Naive thymus-derived CD8-positive, alpha-beta T cell (primary cell): Measurements from ENCODE around the gene DUSP22. TPM values are rescaled to one million over a fixed set of nuclear protein-coding genes. Genes with fewer than 3 reads are reported as not detected.

Experiments
- ATAC-seq, 2 donors: fragments of 150-1000 bp; cut with Tn5 transposase in 1 of 2; sonication (Bioruptor Pico), chemical (Tn5 transposase) in 1 of 2; 1 replicate in 1 of 2; 2 replicates in 1 of 2; pipeline ENCODE4 v1.10.0; 2021; ENCODE audit warnings: mild to moderate bottlenecking in 2 of 2, moderate library complexity in 2 of 2
- POLR2A ChIA-PET: fragments of 350-600 bp; sonication (Branson Sonifier 250); formaldehyde crosslinking; loops from one replicate; lab custom pipeline; 2021; ENCODE audit warnings: antibody characterized with exemption; lab: Charles Lee
- DNase-seq, 10 donors: peaks; one replicate each; pipeline versions ENCODE4 v3.0.0 to v3.0.0-alpha.2; 2020 to 2022
- H3K27ac Mint-ChIP-seq, 10 donors: one replicate each; pipeline ENCODE4 v1.8.0; 2020 to 2022; ENCODE audit warnings: mild to moderate bottlenecking in 10 of 10, mixed read lengths in 10 of 10, moderate library complexity in 4 of 10, inconsistent platforms in 1 of 10
- H3K27me3 Mint-ChIP-seq, 5 donors: one replicate each; pipeline ENCODE4 v1.8.0; 2021 to 2022; ENCODE audit warnings: mixed read lengths in 5 of 5
- H3K36me3 Mint-ChIP-seq, 3 donors: one replicate each; pipeline ENCODE4 v1.8.0; 2020 to 2022; ENCODE audit warnings: mixed read lengths in 3 of 3, mild to moderate bottlenecking in 2 of 3, inconsistent platforms in 1 of 3
- H3K4me1 Mint-ChIP-seq, 4 donors: one replicate each; pipeline ENCODE4 v1.8.0; 2021 to 2022; ENCODE audit warnings: mixed read lengths in 4 of 4
- H3K4me3 Mint-ChIP-seq, 10 donors: one replicate each; pipeline ENCODE4 v1.8.0; 2020 to 2022; ENCODE audit warnings: mild to moderate bottlenecking in 10 of 10, mixed read lengths in 10 of 10, moderate library complexity in 6 of 10, inconsistent platforms in 1 of 10
- H3K9me3 Mint-ChIP-seq, 9 donors: one replicate each; pipeline ENCODE4 v1.8.0; 2020 to 2022; ENCODE audit warnings: mixed read lengths in 9 of 9, mild to moderate bottlenecking in 3 of 9, inconsistent platforms in 1 of 9, moderate library complexity in 1 of 9
- polyA plus RNA-seq, 3 donors: library from polyadenylated mRNA; unstranded; fragments of 300-500 nt; fragmentation: Illumina TruSeq; gene quantifications; one replicate each; pipeline ENCODE4 v1.2.3, GENCODE V29; 2021
- total RNA-seq, 8 experiments: library from RNA in 2 of 8; stranded (reverse) in 2 of 8; gene quantifications; one replicate each; pipeline ENCODE4 v1.2.3 and lab custom pipeline; 2021 to 2026

Gene DUSP22
- total and polyA plus RNA-seq, 5 experiments from 2014 or later: 40.1 to 46.0 (median 43.0) TPM

GRCh38 chr6:381742-382461, 89.6 kb downstream of the DUSP22 start:
- peaks cover 10 to 25% (median 12%) of the 10 kb centered on the region in 4 donors for H3K4me1 Mint-ChIP-seq
- H3K27ac Mint-ChIP-seq: peak overlapping the region in 1 of 10 donors; percentile 14
- H3K9me3 Mint-ChIP-seq: peaks cover 0 to 5% (median 0%) of the 10 kb centered on the region in 9 donors
- H3K27me3 Mint-ChIP-seq: peaks cover 13 to 59% (median 41%) of the 10 kb centered on the region in 5 donors
- H3K36me3 Mint-ChIP-seq: peaks cover 0 to 2% (median 0%) of the 10 kb centered on the region in 3 donors
- DNase-seq (no peak), ATAC-seq (no peak)
- H3K4me3 Mint-ChIP-seq: no peak overlapping the region
- POLR2A ChIA-PET: no interaction called here

GRCh38 chr6:382883-383810, 90.9 kb downstream of the DUSP22 start:
- Mint-ChIP-seq H3K27me3 (peaks cover 12 to 47% (median 30%) of the 10 kb centered on the region in 5 donors), H3K4me3 (no peak overlapping the region), H3K4me1 (peaks cover 6 to 14% (median 7%) of the 10 kb centered on the region in 4 donors), H3K9me3 (peaks cover 0 to 2% (median 0%) of the 10 kb centered on the region in 9 donors), H3K36me3 (peaks cover 0 to 2% (median 0%) of the 10 kb centered on the region in 3 donors), H3K27ac (no peak overlapping the region)
- POLR2A ChIA-PET: interaction anchor here (0.7 kb wide), 1 partner anchor 60 kb away, joined by 3 read pairs; no protein-coding TSS in a partner anchor
- no peak for DNase-seq
- no peak for ATAC-seq

DNA sequence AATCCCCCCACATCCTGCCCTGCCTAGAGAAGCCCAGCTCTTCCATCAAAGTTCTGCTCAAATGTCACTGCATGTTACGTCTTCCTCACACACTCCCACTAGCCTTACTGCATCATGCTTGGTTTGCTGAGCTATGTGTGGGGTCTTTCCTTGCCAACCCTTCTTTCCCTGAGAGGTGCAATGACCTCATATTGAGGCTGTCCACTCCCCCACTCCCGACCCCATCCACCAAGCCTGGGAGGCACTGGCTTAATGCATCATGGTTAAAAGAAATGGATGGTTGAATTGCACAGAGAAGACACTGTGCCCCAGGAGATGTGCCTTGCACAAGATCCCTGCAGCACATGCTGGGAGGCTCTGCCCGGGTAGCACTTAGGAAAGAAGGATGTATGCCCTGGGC, 91.6 kb downstream of the DUSP22 start:
- POLR2A ChIA-PET: no interaction called here
- DNase-seq: no peak
- Mint-ChIP-seq H3K4me3 (no peak overlapping the region), H3K27me3 (peaks cover 11 to 45% (median 25%) of the 10 kb centered on the region in 5 donors), H3K36me3 (peaks cover 0 to 2% (median 0%) of the 10 kb centered on the region in 3 donors), H3K4me1 (peaks cover 3 to 7% (median 5%) of the 10 kb centered on the region in 4 donors), H3K9me3 (peaks cover 0 to 2% (median 0%) of the 10 kb centered on the region in 9 donors), H3K27ac (no peak overlapping the region)
- ATAC-seq: no peak

DNA sequence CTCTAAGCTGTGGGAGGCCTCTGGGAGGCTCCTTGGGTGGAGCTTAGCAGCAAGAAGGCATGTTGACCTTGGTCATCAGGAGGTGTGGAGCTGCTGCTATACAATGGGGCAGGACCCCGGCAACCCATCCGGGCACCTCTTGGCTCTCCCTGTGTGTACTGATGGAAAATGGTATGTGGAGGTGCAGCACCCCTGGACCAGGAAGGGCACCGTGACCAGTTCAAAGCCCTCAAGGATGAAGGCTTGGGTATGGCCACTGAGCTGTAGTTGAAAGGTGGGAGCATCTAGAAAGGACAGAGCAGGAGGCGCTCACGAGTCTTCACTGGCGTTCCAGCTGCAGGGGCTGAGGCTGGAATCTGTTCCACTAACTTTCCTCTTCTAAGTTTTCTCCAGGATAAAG, 92.6 kb downstream of the DUSP22 start:
- POLR2A ChIA-PET: no interaction called here
- peaks cover 0 to 2% (median 0%) of the 10 kb centered on the region in 9 donors for H3K9me3 Mint-ChIP-seq
- H3K27ac Mint-ChIP-seq: peak overlapping the region in 1 of 10 donors; percentile 8
- H3K27me3 Mint-ChIP-seq: peaks cover 11 to 41% (median 25%) of the 10 kb centered on the region in 5 donors
- H3K36me3 Mint-ChIP-seq: peaks cover 0 to 2% (median 0%) of the 10 kb centered on the region in 3 donors
- DNase-seq (no peak), ATAC-seq (no peak)
- peaks cover 5 to 12% (median 8%) of the 10 kb centered on the region in 4 donors for H3K4me1 Mint-ChIP-seq
- H3K4me3 Mint-ChIP-seq: no peak overlapping the region

DNA sequence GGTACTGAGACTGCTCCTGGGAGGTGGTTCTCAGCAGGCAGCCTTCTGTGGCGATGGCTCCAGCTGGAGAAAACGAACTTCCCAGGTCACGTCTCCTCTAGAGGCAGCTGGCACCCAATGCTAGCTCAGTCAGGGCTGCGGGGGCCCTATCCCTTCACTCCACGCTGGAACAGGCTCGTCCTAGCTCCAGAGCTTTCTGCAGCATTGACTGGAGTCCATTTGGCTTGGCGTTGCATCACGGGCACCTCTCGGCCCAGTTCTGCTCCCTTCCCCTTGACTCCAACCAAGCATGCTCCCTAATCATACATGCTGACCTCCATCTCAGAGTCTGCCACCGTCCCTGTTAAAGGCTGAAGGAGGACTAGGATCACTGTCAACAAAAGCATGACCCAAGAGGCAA, 93.3 kb downstream of the DUSP22 start:
- H3K27ac Mint-ChIP-seq: peak overlapping the region in 1 of 10 donors; percentile 47

GRCh38 chr6:386688-387266, 94.5 kb downstream of the DUSP22 start:
- H3K4me3 Mint-ChIP-seq: no peak overlapping the region
- no peaks in the 10 kb centered on the region for H3K36me3 Mint-ChIP-seq
- H3K27ac Mint-ChIP-seq: peak overlapping the region in 1 of 10 donors; percentile 45
- H3K9me3 Mint-ChIP-seq: no peaks in the 10 kb centered on the region
- peaks cover 5 to 30% (median 19%) of the 10 kb centered on the region in 5 donors for H3K27me3 Mint-ChIP-seq
- no peak for ATAC-seq
- POLR2A ChIA-PET: no interaction called here
- peaks cover 2 to 20% (median 17%) of the 10 kb centered on the region in 4 donors for H3K4me1 Mint-ChIP-seq
- no peak for DNase-seq

More for the DNA sequence above, 93.3 kb downstream of the DUSP22 start:
- Mint-ChIP-seq H3K9me3 (no peaks in the 10 kb centered on the region), H3K4me3 (no peak overlapping the region), H3K27me3 (peaks cover 8 to 39% (median 20%) of the 10 kb centered on the region in 5 donors), H3K4me1 (peaks cover 2 to 13% (median 12%) of the 10 kb centered on the region in 4 donors), H3K36me3 (peaks cover 0 to 2% (median 0%) of the 10 kb centered on the region in 3 donors)
- POLR2A ChIA-PET: no interaction called here
- DNase-seq (no peak), ATAC-seq (no peak)

GRCh38 chr6:387293-387741, 95.0 kb downstream of the DUSP22 start:
- ATAC-seq (no peak), DNase-seq (no peak)
- Mint-ChIP-seq H3K4me1 (peaks cover 2 to 20% (median 18%) of the 10 kb centered on the region in 4 donors), H3K27ac (peak overlapping the region in 1 of 10 donors; percentile 45), H3K4me3 (no peak overlapping the region), H3K36me3 (no peaks in the 10 kb centered on the region), H3K9me3 (no peaks in the 10 kb centered on the region), H3K27me3 (peaks cover 4 to 25% (median 17%) of the 10 kb centered on the region in 5 donors)
- POLR2A ChIA-PET: no interaction called here

DNA sequence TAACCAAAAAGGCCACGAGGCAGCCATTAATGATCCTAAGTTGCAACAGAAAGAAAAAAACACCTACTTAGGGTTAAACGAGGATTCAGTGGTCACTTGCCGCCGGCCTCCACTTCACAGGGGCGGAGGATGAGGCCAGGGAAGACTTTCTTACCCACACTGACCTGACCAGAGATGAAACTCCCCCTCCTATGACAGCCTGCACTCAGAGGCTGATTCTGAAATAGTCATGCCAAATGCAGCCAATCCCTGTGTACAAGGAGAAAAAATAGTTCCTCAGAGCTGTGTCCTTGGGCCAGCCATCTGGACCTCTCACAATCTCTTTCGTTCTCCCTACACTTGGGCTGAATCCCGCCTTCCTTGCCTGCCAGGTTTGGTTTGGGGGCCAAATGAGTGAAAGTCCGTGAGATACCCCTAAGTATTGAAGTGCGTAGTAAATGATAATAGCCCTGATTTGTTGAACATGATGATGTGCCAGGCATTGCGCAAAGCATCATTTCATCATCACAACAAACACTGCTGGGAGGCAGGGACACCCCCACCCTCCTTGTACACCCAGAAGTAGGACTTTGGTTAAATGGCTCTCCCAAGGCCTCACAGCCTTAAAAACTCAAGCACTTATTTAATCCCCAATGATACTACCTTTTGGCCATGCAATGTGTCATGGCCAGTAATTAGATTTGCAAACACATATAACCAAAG, 96.1 kb downstream of the DUSP22 start:
- Mint-ChIP-seq H3K9me3 (no peaks in the 10 kb centered on the region), H3K27me3 (peaks cover 4 to 20% (median 13%) of the 10 kb centered on the region in 5 donors), H3K4me3 (no peak overlapping the region), H3K36me3 (no peaks in the 10 kb centered on the region), H3K27ac (no peak overlapping the region), H3K4me1 (peaks cover 2 to 26% (median 20%) of the 10 kb centered on the region in 4 donors)
- ATAC-seq: no peak
- POLR2A ChIA-PET: no interaction called here
- DNase-seq: no peak

DNA sequence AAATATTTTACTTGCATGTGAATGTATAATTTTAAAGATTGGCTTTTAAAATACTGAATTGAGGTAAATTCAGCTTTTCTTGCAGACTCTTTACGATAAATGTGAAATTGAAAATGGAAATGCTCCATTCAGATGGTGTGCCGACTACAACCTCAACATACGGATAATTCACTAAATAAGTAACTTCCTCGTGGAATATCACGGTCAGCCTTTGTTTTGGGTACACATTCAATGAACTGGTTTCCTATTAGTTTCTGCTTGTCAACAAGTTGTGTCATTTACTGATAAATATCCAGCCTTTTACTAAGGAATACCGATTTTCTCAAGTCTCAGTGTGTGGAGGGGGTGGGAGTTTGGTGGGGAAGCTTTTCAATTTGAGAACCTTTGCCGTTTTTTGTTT, 96.9 kb downstream of the DUSP22 start:
- DNase-seq (no peak), ATAC-seq (no peak)
- Mint-ChIP-seq H3K36me3 (no peaks in the 10 kb centered on the region), H3K4me1 (peaks cover 7 to 33% (median 27%) of the 10 kb centered on the region in 4 donors), H3K4me3 (peak overlapping the region in 1 of 10 donors; percentile 84), H3K27ac (peak overlapping the region in 1 of 10 donors; percentile 37), H3K9me3 (no peaks in the 10 kb centered on the region), H3K27me3 (peaks cover 2 to 20% (median 12%) of the 10 kb centered on the region in 5 donors)
- POLR2A ChIA-PET: no interaction called here

DNA sequence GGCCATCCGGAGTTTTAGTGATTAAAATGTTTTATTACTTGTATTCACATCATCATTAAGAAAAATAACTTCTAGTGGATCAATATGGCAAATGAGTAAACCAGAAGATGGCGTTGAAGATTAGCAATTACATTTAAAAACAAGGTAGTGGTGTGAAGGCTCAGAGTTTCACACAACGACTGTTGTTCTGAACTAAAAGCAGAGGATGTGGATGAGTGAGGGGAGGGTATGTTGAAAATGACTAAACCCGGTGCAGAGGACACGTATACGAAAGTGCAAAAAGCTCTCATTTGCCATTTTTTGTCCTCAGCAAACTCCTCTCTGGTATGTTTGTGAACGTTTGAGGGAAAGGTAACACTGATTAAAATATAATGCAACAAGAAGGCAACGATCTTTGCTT, 97.3 kb downstream of the DUSP22 start:
- peaks cover 7 to 35% (median 28%) of the 10 kb centered on the region in 4 donors for H3K4me1 Mint-ChIP-seq
- POLR2A ChIA-PET: no interaction called here

GRCh38 chr6:390914-391558, 98.7 kb downstream of the DUSP22 start:
- H3K36me3 Mint-ChIP-seq: no peaks in the 10 kb centered on the region
- peaks cover 0 to 13% (median 11%) of the 10 kb centered on the region in 5 donors for H3K27me3 Mint-ChIP-seq
- DNase-seq (peak in 1 of 10 donors; percentile 16), ATAC-seq (peak; percentile 12 to 38)
- peak overlapping the region; percentile 83 to 93 (median 90) for H3K4me3 Mint-ChIP-seq
- H3K27ac Mint-ChIP-seq: peak overlapping the region in 6 of 10 donors; percentile 74 to 84 (median 77)
- POLR2A ChIA-PET: interaction anchor here (1.0 to 1.6 kb wide), 3 partner anchors 8 to 98 kb away, joined by 4 to 5 read pairs (median 5); partner anchors contain the start of gene DUSP22
- peaks cover 7 to 37% (median 31%) of the 10 kb centered on the region in 4 donors for H3K4me1 Mint-ChIP-seq
- no peaks in the 10 kb centered on the region for H3K9me3 Mint-ChIP-seq

More for the DNA sequence above, 97.3 kb downstream of the DUSP22 start:
- Mint-ChIP-seq H3K9me3 (no peaks in the 10 kb centered on the region), H3K27ac (peak overlapping the region in 4 of 10 donors; percentile 2 to 52 (median 32)), H3K4me3 (peak overlapping the region in 8 of 10 donors; percentile 0 to 84 (median 43)), H3K27me3 (peaks cover under 1 to 16% (median 12%) of the 10 kb centered on the region in 5 donors), H3K36me3 (no peaks in the 10 kb centered on the region)
- peak in 2 of 10 donors; percentile 31 to 41 for DNase-seq
- ATAC-seq: no peak
